GM12872 (cell line): Measurements from ENCODE around the gene RER1.
A peak's percentile ranks its signal among the peaks of the same experiment; 100 is the strongest.

Experiments
- TF ChIP-seq, protein P1 (sequence below): IDR thresholded peaks from 3 replicates; pipeline ENCODE4 v1.5.1; 2011; ENCODE audit warnings: low read depth, mild to moderate bottlenecking, low read length, moderate library complexity; ENCODE audit not compliant: insufficient read depth

The RER1 gene

GRCh38 chr1:2438038-2438437 lies 46.4 kb downstream of the RER1 start:
- TF ChIP-seq, protein P1, sequence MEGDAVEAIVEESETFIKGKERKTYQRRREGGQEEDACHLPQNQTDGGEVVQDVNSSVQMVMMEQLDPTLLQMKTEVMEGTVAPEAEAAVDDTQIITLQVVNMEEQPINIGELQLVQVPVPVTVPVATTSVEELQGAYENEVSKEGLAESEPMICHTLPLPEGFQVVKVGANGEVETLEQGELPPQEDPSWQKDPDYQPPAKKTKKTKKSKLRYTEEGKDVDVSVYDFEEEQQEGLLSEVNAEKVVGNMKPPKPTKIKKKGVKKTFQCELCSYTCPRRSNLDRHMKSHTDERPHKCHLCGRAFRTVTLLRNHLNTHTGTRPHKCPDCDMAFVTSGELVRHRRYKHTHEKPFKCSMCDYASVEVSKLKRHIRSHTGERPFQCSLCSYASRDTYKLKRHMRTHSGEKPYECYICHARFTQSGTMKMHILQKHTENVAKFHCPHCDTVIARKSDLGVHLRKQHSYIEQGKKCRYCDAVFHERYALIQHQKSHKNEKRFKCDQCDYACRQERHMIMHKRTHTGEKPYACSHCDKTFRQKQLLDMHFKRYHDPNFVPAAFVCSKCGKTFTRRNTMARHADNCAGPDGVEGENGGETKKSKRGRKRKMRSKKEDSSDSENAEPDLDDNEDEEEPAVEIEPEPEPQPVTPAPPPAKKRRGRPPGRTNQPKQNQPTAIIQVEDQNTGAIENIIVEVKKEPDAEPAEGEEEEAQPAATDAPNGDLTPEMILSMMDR = no peak

GRCh38 chr1:2438641-2439040 lies 47.0 kb downstream of the RER1 start:
- TF ChIP-seq, protein P1 = no peak

DNA sequence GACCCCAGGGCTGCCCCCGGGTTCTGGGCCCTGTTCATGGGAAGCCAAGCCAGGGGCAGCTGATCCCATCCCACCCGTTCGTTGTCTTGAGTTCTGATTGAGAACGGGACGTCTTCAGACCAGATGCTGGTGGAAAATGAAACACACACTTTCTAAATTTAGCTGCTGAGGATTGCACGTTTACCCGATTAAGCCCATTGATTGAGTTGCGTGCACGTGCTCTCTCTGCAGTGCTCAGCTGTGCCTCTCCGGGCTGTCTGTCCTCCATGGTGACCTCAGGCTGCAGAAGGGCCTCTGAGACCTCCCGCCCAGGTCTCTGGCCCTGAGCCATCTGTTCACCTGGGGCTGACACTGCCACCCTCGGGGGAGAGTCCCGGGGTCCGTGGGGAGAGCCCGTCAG lies 47.7 kb downstream of the RER1 start:
- TF ChIP-seq, protein P1 = no peak

DNA sequence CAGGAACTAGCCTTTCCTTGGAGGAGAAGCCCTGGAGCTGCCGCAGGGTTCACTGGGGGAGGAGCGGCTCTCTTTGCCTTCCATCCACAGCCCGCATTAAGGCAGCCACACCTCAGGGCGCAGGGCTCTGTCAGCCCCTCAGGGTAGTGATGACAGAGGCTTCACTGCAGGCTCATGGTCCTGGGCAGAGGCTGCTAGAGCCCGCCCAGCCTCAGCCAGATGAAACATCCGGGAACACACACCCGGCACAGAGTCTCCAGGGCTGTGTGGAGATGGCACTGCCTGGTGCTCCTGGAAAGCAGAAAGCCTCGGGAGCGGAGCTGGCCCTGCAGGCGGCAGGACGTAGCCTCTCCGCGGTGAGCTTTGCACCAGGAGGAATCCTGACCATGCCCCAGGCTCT lies 50.1 kb downstream of the RER1 start:
- TF ChIP-seq, protein P1 = no peak

DNA sequence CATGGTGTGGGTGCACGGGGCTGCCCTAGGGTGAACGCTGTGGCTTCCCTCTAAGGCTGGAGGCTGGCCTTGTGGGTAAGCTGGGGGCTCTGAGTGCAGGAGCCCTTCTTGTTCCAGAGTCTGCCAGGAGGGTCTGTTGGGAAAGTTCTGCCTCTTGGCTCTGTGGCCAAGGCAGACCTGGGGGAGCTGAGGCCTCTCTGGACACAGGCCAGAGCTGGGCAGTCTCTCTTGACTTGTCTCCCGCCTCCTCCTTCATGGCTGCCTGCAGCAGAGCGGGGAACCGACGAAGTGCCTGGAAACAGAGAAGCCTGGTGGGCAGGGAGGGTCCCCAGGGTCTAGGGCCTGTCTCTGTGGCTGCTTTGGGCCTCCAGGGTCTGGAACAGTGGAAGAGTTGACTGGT lies 51.0 kb downstream of the RER1 start:
- TF ChIP-seq, protein P1 = no peak

GRCh38 chr1:2443277-2444137 lies 51.9 kb downstream of the RER1 start:
- TF ChIP-seq, protein P1 = 0 out of 3 replicates have a peak, but pooled peaks have one; percentile 9

DNA sequence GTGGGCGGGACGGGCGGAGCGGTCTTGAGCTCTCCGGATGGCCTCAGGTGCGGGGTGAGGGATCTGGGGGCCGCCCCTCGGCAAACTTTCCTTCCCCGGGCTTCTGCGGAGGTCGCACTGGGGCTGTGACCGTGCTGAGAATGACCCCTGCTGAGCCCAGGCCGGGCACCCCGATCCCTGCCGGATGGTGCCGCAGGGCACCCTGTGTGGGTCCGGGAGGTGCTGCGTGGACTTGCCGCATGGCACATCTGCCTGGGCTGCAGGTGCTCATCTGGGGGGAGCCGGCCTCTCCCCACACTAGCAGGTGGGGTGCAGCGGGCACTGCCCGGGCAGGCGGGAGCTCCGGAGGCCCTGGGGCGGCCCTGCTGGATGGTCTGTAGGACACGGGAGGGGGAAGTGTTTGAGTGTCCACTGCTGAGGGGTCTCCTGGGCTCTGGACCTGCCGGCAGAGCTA lies 52.5 kb downstream of the RER1 start:
- TF ChIP-seq, protein P1 = no peak
